Mucosa of rectum (tissue), 2 donors: ENCODE results near the gene RIPOR3.
A peak's percentile ranks its signal among the peaks of the same experiment; 100 is the strongest.
"Not testable (repeated sequence)": the region's sequence is repeated elsewhere in the genome, so short reads cannot be mapped to it uniquely, and the experiment has no call there.

ENCODE experiments used
- H3K27ac ChIP-seq, 2 donors: one replicate each; pipeline ENCODE4 v1.7.0; 2013; ENCODE audit warnings: inconsistent platforms in 2 of 2, low read depth in 2 of 2, low read length in 2 of 2
- H3K27me3 ChIP-seq, 2 donors: one replicate each; pipeline ENCODE4 v1.7.0; 2013; ENCODE audit warnings: low read length in 2 of 2; ENCODE audit not compliant: control insufficient read depth in 2 of 2, insufficient read depth in 2 of 2
- H3K36me3 ChIP-seq, 2 donors: one replicate each; pipeline ENCODE4 v1.7.0; 2013; ENCODE audit warnings: low read length in 2 of 2; ENCODE audit not compliant: control insufficient read depth in 2 of 2, insufficient read depth in 2 of 2
- H3K4me1 ChIP-seq, 2 donors: one replicate each; pipeline ENCODE4 v1.7.0; 2013; ENCODE audit warnings: low read length in 2 of 2, mild to moderate bottlenecking in 1 of 2; ENCODE audit not compliant: control insufficient read depth in 2 of 2, insufficient read depth in 2 of 2
- H3K4me3 ChIP-seq, 2 donors: one replicate each; pipeline ENCODE4 v1.7.0; 2013; ENCODE audit warnings: low read length in 2 of 2
- H3K9ac ChIP-seq, 2 donors: one replicate each; pipeline ENCODE4 v1.7.0; 2013; ENCODE audit warnings: low read length in 2 of 2, low read depth in 1 of 2, mild to moderate bottlenecking in 1 of 2
- H3K9me3 ChIP-seq, 2 donors: one replicate each; pipeline ENCODE4 v1.7.0; 2013; ENCODE audit warnings: low read length in 2 of 2; ENCODE audit not compliant: control insufficient read depth in 2 of 2
- donor health status: healthy.
- donor health status: Normal muscosa, but diverticular disease.

RIPOR3 gene

GRCh38 chr20:50678169-50678898 lies 13.0 kb downstream of the RIPOR3 start:
- Histone ChIP-seq H3K27me3 (no peaks in the 10 kb centered on the region), H3K9me3 (no peaks in the 10 kb centered on the region), H3K27ac (no peak overlapping the region), H3K4me3 (no peak overlapping the region), H3K36me3 (no peaks in the 10 kb centered on the region), H3K9ac (no peak overlapping the region), H3K4me1 (peaks cover 0 to 9% of the 10 kb centered on the region in 2 donors)

GRCh38 chr20:50676858-50677257 lies 14.5 kb downstream of the RIPOR3 start:
- H3K27ac ChIP-seq: no peak overlapping the region
- peaks cover 0 to 9% of the 10 kb centered on the region in 2 donors for H3K4me1 ChIP-seq
- no peaks in the 10 kb centered on the region for H3K9me3 ChIP-seq

GRCh38 chr20:50676377-50676731 lies 15.0 kb downstream of the RIPOR3 start:
- H3K4me3 ChIP-seq, H3K9me3 ChIP-seq, H3K4me1 ChIP-seq, H3K27ac ChIP-seq, H3K36me3 ChIP-seq, H3K27me3 ChIP-seq, H3K9ac ChIP-seq: not testable (repeated sequence)

More at GRCh38 chr20:50676858-50677257, 14.5 kb downstream of the RIPOR3 start:
- no peak overlapping the region for H3K4me3 ChIP-seq
- no peak overlapping the region for H3K9ac ChIP-seq
- H3K27me3 ChIP-seq: no peaks in the 10 kb centered on the region
- no peaks in the 10 kb centered on the region for H3K36me3 ChIP-seq

GRCh38 chr20:50675671-50676376 lies 15.5 kb downstream of the RIPOR3 start:
- Histone ChIP-seq H3K9ac (no peak overlapping the region), H3K4me3 (no peak overlapping the region), H3K27me3 (no peaks in the 10 kb centered on the region), H3K4me1 (peaks cover 0 to 9% of the 10 kb centered on the region in 2 donors), H3K36me3 (no peaks in the 10 kb centered on the region), H3K27ac (no peak overlapping the region), H3K9me3 (no peaks in the 10 kb centered on the region)

GRCh38 chr20:50674138-50674825 lies 17.1 kb downstream of the RIPOR3 start:
- Histone ChIP-seq H3K4me1 (peaks cover 0 to 9% of the 10 kb centered on the region in 2 donors), H3K9me3 (no peaks in the 10 kb centered on the region), H3K4me3 (no peak overlapping the region), H3K36me3 (no peaks in the 10 kb centered on the region), H3K27ac (peak overlapping the region in 1 of 2 donors; percentile 11), H3K27me3 (no peaks in the 10 kb centered on the region), H3K9ac (no peak overlapping the region)

- no peak overlapping the region for H3K4me3 ChIP-seq
- no peaks in the 10 kb centered on the region for H3K9me3 ChIP-seq
- peaks cover 0 to 9% of the 10 kb centered on the region in 2 donors for H3K4me1 ChIP-seq
- peak overlapping the region in 1 of 2 donors; percentile 11 for H3K27ac ChIP-seq
- no peak overlapping the region for H3K9ac ChIP-seq
- H3K27me3 ChIP-seq: no peaks in the 10 kb centered on the region
- H3K36me3 ChIP-seq: no peaks in the 10 kb centered on the region
These were observed 17.7 kb downstream of the RIPOR3 start for GRCh38 chr20:50673466-50674137.

- Histone ChIP-seq H3K9me3 (no peaks in the 10 kb centered on the region), H3K36me3 (no peaks in the 10 kb centered on the region), H3K9ac (no peak overlapping the region), H3K4me1 (peaks cover 0 to 4% of the 10 kb centered on the region in 2 donors), H3K27ac (no peak overlapping the region), H3K27me3 (no peaks in the 10 kb centered on the region), H3K4me3 (no peak overlapping the region)
These were observed 18.2 kb downstream of the RIPOR3 start for GRCh38 chr20:50673146-50673465.

GRCh38 chr20:50672400-50673145 lies 18.8 kb downstream of the RIPOR3 start:
- H3K9me3 ChIP-seq: no peaks in the 10 kb centered on the region
- peaks cover 0 to 4% of the 10 kb centered on the region in 2 donors for H3K4me1 ChIP-seq
- no peaks in the 10 kb centered on the region for H3K36me3 ChIP-seq
- no peak overlapping the region for H3K4me3 ChIP-seq
- no peak overlapping the region for H3K9ac ChIP-seq
- no peaks in the 10 kb centered on the region for H3K27me3 ChIP-seq
- no peak overlapping the region for H3K27ac ChIP-seq

- Histone ChIP-seq H3K4me3 (no peak overlapping the region), H3K4me1 (peaks cover 0 to 4% of the 10 kb centered on the region in 2 donors), H3K27me3 (no peaks in the 10 kb centered on the region), H3K36me3 (no peaks in the 10 kb centered on the region), H3K27ac (no peak overlapping the region), H3K9ac (no peak overlapping the region), H3K9me3 (no peaks in the 10 kb centered on the region)
These were observed 19.7 kb downstream of the RIPOR3 start for GRCh38 chr20:50671626-50672025.
